ENCODE results near the gene STPG2.
"Not testable (repeated sequence)": the region's sequence is repeated elsewhere in the genome, so short reads cannot be mapped to it uniquely, and the experiment has no call there.

STPG2 gene

DNA sequence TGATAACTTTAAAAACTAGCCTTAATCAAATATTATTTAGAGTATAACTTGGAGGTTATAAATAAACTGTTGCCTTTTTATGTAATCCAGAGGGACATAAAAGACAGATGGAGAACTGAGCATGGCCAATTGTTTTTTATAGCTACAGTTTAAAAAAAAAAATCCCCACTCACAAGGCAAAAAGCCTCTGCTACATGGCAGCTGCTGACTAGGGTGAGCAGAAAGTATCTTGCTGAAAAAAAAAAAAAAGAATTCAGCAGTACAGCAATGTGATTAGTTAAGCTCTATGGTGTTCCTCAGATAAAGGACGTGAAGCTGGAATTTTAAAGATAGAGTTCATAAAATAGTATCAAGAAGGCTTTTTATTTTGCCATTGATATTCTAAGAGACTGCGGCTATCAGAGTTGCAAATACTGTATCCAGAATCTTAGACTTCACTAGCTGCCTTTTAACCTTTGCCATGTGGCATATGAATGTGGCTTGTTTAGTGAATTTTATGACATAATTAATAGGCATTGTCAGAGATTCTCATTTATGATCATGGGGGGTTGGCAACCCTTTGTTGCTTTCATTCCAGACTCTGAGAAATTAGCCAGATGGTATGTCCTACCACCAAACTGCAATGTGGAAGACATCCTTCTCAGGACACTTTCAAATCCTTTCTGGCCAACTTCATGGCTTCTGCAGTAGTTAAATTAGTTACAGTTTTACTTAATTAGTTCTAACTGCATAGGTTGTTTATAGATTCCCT lies 498.0 kb downstream of the STPG2 start:
- no peak for FAIRE-seq
- DNase-seq (ENCODE audit: low spot score), result no peak

- FAIRE-seq, result no peak
- DNase-seq (ENCODE audit: low spot score), result no peak
Observed at GRCh38 chr4:97643179-97643578, 500.1 kb downstream of the STPG2 start.

- DNase-seq (ENCODE audit: low spot score) (no peak), FAIRE-seq (no peak)
Observed at GRCh38 chr4:97639961-97640360, 503.3 kb downstream of the STPG2 start.

DNA sequence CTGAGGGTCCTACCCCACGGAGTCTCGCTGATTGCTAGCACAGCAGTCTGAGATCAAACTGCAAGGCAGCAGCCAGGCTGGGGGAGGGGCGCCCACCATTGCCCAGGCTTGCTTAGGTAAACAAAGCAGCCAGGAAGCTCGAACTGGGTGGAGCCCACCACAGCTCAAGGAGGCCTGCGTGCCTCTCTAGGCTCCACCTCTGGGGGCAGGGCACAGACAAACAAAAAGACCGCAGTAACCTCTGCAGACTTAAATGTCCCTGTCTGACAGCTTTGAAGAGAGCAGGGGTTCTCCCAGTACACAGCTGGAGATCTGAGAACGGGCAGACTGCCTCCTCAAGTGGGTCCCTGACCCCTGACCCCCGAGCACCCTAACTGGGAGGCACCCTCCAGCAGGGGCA lies 509.4 kb downstream of the STPG2 start:
- not testable (repeated sequence) for FAIRE-seq; DNase-seq (ENCODE audit: low spot score)

DNA sequence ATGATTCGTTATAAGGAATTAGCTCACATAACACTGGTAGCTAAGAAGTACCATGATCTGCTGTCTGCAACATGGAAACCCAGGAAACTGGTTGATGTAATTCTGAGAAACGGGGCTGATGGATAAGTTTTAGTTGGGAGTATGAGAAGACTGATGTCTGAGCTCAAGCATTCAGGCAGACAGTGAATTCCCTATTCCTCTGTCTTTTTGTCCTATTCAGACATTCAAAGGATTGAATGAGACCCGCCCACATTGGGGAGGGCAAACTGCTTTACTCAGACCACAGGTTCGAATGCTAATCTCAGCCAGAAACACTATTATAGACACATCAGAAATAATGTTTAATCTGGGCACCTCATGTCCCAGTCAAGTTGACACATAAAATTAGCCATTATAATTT lies 515.5 kb downstream of the STPG2 start:
- FAIRE-seq (no peak), DNase-seq (ENCODE audit: low spot score) (no peak)

GRCh38 chr4:97624204-97624603 lies 519.1 kb downstream of the STPG2 start:
- no peak for DNase-seq (ENCODE audit: low spot score)
- no peak for FAIRE-seq

GRCh38 chr4:97605932-97606331 lies 537.3 kb downstream of the STPG2 start:
- DNase-seq (ENCODE audit: low spot score) (no peak), FAIRE-seq (no peak)

DNA sequence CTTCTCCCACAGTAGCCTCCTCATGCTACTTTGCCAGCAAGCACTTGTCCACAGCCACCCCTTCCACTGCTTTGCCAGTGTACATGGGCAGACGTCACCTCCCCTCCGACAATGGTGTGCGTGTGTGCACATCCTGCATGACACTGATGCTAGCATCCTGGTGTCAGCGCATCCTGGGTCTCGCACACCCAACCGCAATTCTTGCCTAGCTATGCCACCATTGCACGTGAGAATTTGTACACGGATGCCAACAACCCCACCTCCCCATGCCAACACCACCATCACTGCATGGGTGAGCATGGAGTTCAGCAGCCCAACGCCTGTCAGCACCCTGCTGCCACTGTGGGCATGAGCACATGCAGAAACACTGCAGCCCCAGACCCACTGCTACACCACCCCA lies 550.0 kb downstream of the STPG2 start:
- DNase-seq (ENCODE audit: low spot score) (no peak), FAIRE-seq (peak; percentile 40)

DNA sequence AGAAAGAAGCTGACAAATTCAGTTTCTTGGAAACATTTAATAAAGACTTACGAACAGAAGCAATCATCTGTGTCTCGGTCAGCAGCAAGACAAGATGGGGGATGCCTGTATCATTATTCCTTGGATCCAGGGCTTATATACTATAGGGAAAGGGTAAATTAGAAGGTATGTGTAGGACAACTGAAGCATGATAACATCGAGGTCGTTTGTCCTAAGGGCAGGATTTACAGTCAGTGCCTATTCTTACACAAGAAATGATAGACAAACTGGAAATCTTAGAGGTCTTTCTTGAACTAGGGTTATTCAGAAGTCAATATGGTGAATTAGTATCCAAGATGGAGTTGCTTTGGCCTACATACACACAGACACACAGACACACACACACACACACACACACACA lies 553.0 kb downstream of the STPG2 start:
- FAIRE-seq, result no peak
- no peak for DNase-seq (ENCODE audit: low spot score)

- DNase-seq (ENCODE audit: low spot score), result no peak
- FAIRE-seq, result no peak
Observed at GRCh38 chr4:97589481-97590196, 553.6 kb downstream of the STPG2 start.

GRCh38 chr4:97587912-97588311 lies 555.4 kb downstream of the STPG2 start:
- FAIRE-seq (no peak), DNase-seq (ENCODE audit: low spot score) (no peak)

DNA sequence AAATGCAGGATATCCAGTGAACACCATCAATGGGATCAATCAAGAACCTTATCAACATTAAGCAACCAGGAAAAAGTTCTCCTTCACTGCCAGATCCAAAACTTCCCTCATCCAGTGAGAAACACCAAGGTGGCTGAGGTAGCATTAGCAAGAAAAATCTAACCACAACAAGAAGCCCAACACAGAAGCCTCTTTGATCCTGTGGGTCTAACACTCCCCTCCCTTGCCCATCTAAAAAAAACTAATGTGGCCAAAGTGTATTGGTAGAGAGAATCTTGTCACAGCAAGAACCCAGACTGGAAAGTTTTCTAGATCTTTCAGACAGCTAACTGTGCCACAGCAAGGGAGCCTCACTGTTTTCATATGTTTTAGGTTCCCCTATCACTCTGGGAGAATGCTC lies 558.0 kb downstream of the STPG2 start:
- no peak for DNase-seq (ENCODE audit: low spot score)
- no peak for FAIRE-seq

GRCh38 chr4:97582890-97583289 lies 560.4 kb downstream of the STPG2 start:
- no peak for FAIRE-seq
- no peak for DNase-seq (ENCODE audit: low spot score)

DNA sequence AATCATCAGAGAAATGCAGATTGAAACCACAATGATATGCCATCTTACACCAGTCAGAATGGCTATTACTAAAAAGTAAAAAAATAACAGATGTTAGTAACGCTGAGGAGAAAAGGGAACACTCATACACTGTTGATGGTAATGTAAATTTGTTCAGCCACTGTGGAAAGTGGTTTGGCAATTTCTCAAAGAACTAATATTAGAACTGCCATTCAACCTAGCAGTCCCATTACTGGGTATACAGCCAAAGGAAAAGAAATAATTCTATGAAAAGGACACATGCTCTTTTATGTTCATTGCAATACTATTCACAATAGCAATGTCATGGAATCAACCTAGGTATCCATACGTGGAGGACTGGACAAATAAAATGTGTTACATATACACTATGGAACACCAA lies 566.3 kb downstream of the STPG2 start:
- DNase-seq (ENCODE audit: low spot score) (no peak), FAIRE-seq (no peak)

DNA sequence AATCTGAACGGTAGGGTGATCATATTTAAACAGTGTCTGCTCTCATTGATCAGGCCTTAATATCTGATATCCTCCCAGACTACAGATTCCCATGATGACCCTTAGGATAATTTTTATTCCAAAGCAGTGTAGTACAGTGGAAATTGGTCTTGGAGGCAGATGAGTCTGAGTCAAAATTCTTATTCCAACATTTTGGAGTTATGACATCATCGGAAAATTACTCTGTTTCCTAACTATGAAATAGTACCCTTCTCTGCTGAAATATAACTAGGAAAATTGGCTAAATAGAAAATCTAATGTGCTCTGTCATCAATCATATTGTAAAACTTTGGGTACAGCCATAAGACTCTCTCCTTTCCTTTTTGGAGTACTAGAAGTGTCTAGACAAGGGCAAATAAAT lies 583.3 kb downstream of the STPG2 start:
- DNase-seq (ENCODE audit: low spot score), result no peak
- no peak for FAIRE-seq

GRCh38 chr4:97558204-97558778 lies 585.0 kb downstream of the STPG2 start:
- no peak for FAIRE-seq

DNA sequence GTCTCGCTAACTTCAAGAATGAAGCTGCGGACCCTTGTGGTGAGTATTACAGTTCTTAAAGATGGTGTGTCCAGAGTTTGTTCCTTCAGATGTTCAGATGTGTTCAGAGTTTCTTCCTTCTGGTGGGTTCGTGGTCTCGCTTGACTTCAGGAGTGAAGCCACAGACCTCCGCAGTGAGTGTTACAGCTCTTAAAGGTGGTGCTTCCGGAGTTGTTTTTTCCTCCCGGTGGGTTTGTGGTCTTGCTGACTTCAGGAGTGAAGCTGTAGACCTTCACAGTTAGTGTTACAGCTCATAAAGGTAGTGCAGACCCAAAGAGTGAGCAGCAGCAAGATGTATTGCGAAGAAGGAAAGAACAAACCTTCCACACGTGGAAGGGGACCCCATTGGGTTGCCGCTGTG lies 592.6 kb downstream of the STPG2 start:
- FAIRE-seq; DNase-seq (ENCODE audit: low spot score): not testable (repeated sequence)

More at GRCh38 chr4:97558204-97558778, 585.0 kb downstream of the STPG2 start:
- DNase-seq (ENCODE audit: low spot score), result no peak

DNA sequence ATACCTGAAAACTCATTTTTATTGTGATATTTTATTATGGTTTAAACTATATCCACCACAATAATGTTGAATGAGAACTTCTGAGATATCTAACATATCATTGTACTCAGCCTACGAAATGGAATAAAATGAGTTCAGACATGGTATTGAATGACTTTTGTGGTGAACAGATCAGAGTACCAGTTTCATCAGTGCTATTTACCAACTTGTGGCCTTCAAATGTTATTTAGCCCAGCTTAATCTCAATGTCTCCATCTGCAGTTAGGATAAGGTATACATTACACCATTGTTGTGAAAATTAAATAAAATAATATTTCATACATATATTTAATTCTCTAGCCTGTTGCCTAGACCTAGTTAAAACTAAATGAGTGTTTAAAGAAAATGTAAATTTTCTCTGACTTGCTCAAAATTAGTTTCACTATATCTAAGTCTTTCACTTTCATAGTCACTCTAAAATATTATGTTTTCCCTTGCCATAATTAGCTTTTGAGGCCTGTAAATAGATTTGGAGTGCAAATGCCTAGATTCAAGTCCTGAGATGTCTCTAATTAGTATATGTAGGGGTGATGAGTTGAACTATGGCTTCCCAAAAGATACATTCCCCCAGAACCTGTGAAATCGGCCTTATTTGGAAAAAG lies 594.2 kb downstream of the STPG2 start:
- DNase-seq (ENCODE audit: low spot score) (no peak), FAIRE-seq (no peak)

DNA sequence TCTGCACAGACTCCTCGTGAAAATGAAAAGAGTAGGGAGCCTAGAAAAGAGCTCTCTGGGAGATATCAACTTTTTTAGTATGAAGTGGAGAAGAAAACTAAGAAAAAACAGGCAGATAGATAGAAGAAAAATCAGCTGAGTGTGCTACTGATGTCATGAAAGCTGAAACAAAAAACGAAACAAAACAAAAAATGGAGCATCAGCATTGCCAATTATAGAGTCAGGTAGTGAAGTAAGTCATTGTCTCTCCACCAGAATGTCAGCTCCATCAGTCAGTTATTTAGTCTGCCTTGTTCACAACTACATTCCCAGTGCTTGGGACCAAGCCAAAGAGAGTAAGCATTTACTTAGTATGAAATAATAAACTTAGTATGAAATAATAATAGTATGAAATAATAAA lies 595.1 kb downstream of the STPG2 start:
- no peak for FAIRE-seq

GRCh38 chr4:97531351-97531750 lies 611.9 kb downstream of the STPG2 start:
- FAIRE-seq (no peak), DNase-seq (ENCODE audit: low spot score) (no peak)

More for the DNA sequence above, 595.1 kb downstream of the STPG2 start:
- no peak for DNase-seq (ENCODE audit: low spot score)

DNA sequence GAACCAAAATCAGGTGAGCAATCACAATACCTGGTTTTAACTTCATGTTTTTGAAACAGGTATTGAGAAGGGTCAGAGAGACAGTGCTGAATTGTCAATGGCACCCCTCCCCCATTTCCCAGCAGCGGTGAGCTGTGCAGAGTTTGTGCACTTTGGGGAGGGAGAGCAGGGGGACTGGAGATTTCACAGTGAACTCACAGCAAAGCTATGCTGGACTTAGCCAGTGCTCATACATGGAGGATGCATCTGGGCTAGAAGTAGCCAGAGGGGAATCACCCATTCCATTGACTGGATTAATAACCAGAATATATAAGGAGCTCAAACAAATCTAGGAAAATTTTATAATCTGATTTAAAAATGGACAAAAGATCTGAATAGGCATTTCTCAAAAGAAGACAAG lies 612.6 kb downstream of the STPG2 start:
- DNase-seq (ENCODE audit: low spot score) (no peak), FAIRE-seq (no peak)

DNA sequence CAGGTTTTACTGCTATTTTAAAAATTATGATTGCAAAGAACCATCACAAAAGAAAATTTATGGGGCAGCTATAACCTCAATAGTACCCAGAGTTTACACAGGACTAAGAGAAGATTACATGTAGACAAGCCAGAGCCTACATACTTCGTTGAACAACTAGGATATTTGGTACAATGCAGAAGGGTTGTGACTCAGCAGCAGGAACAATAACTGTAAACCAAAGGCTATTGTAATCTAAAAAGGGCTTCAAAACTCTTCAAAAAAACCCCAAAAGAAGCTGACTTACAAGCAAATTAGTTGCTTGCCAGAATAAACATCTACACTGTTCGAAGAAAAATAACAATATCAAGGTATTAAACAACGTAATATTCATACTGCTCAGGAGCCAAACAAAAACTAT lies 618.0 kb downstream of the STPG2 start:
- FAIRE-seq (no peak), DNase-seq (ENCODE audit: low spot score) (no peak)

All from urothelium cell line (cell line).